Hematopoietic multipotent progenitor cell treated with erythropoietin and hydrocortisone succinate and interleukin-3 and kit ligand, for 8 days (in vitro differentiated cells): ENCODE measurements around the gene SLC22A23.

ENCODE experiments used
- DNase-seq: peaks from one replicate; pipeline ENCODE4 v3.0.0-alpha.2; 2015

The SLC22A23 gene

DNA sequence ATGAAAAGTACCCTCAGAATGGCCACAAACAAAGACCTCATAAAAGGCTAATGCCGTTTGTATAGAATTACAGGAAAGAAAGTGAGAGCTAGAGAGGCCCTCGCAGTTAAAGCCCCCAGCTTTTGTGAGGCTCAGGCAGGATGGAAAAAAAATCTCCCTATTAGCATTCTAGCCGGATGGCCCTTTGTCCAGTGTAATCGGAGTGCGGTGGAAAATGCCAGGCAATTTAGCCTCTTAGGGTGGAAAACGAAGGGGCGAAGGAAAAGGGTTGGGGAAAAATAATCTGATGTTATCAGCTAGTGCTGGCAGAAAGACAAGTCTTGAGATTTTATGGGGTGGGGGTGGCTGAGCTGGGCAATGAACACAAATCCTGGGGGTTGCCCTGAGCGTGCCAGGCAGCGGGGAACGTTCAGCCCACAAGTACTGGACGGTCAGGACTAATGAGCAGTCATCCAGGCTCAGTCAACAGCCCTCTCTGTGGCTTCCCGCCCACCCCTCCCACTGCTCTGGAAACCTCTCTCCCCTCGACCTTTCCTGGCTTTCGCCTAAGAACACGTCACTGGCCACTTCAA, 105.7 kb downstream of the SLC22A23 start:
- DNase-seq = no peak

GRCh38 chr6:3350252-3350796, 106.5 kb downstream of the SLC22A23 start:
- no peak for DNase-seq

DNA sequence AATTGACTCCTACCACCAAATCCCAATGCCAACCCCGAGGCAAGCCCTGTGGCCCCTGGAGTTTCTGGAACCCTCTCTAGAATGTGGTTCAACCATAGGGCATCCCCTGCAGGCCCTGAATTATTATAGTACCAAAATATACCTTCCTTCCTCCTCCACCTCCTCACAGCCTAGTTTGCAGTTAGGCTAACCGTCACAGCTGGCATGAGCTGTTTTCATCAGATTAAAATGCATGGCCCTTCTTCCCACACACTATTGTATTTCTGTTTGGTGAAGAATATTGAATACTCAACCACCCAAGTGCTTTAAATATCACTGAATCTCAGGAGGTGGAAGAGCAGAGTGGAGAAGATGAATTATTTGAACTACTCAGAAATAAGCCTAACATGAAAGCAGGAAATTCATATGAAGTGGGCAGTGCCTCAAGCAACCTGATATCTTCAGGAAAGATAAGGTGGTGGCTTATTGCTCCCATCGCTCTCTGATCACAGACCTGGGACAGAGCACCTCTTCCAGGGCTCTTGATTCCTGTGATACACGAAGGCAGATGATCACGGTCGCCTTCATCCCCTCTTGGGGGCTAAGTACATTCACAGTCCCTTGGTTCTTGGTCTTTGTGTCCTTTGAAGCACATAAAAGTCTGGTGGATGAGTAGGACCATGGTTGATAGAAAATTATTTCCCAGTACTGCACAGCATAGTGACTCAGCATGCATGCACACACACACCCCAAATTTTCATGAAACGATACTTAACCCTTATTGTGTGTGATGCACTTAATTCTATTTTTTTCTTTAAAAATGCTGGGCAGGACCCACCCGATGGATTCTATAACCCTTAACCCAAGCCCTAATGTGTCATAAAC, 107.2 kb downstream of the SLC22A23 start:
- DNase-seq = peak; percentile 55

GRCh38 chr6:3348821-3349220, 108.0 kb downstream of the SLC22A23 start:
- DNase-seq = no peak

- DNase-seq = peak; percentile 74
Measured at GRCh38 chr6:3347826-3348225, 109.0 kb downstream of the SLC22A23 start.

DNA sequence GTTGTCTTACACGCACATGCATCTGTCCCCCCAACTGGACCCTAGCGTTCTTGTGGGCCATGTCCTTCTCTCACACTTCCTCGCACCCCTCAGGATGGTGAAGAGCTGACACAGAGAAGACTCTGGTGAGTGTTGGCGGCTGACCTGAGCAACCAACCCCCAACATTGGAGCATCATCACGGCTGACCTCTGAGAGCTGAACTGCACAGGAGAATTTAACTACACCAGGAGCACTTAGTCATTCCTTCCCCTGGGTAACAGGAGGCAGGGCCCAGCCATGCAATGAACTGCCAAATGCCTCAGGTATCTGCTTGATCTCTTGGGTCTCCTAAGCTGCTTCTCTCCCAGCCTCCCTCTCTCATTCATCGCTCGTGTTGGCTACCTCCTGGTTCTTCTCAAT, 109.6 kb downstream of the SLC22A23 start:
- no peak for DNase-seq

DNA sequence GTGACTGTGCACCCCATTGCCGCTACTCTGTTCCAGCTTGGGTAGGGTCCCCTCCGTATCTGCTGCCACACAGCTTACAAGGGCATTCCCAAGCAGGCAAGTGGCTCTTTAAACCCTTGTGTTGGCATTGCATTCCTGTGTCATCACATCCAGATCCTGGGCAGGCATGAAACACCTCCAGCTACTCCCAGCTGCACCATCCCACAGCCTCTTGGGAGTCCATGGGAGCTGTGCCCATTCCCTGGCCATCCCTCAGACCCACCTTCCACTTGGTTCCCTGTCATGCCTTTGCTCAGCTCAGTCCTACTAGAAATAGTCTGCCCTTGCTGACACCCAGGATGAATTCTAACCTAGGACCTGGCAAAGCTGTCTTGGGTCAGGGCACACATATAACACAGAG, 110.4 kb downstream of the SLC22A23 start:
- no peak for DNase-seq

DNA sequence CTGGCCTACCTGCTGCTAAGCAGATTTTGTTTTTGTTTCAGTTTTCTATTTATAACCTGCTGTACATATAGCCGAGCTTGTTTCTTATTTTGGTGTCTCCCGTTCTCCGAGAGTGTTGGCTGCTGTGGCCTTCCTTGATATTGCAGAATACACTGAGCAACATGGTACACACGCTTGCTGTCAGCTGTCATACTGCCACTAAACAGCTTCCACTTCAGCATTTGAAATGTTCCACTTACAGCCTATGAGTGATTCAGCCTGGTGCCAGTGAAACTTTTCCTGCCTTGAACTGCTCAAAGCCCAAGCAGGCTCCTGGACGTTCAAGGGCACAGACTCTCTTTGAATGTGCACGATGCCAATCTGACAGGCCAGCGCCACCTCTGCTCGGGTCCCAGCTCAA, 111.0 kb downstream of the SLC22A23 start:
- no peak for DNase-seq

- no peak for DNase-seq
Measured at GRCh38 chr6:3343089-3343883, 113.6 kb downstream of the SLC22A23 start.

DNA sequence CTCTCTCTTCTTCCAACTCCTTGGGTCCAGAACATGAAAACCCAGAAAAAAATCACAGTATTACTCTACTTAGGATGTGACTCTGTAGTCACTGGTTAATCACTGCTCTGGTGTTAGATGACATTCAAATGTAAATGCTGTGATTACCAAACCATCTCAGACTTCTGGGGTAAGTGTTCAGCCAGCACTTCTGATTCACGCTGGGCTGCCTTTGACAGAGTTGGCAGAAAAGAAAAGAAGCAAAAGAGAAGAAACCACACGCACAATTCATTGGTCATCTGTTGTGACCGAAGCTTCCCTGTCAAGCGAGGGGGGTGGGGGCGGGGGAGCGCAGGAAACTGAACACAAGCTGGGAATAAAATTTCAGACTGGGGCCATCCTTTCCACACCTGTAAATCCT, 115.4 kb downstream of the SLC22A23 start:
- no peak for DNase-seq

- DNase-seq = no peak
Measured at GRCh38 chr6:3340894-3341293, 116.0 kb downstream of the SLC22A23 start.

- no peak for DNase-seq
Measured at GRCh38 chr6:3340358-3340802, 116.5 kb downstream of the SLC22A23 start.

- DNase-seq = no peak
Measured at GRCh38 chr6:3339811-3340210, 117.0 kb downstream of the SLC22A23 start.

DNA sequence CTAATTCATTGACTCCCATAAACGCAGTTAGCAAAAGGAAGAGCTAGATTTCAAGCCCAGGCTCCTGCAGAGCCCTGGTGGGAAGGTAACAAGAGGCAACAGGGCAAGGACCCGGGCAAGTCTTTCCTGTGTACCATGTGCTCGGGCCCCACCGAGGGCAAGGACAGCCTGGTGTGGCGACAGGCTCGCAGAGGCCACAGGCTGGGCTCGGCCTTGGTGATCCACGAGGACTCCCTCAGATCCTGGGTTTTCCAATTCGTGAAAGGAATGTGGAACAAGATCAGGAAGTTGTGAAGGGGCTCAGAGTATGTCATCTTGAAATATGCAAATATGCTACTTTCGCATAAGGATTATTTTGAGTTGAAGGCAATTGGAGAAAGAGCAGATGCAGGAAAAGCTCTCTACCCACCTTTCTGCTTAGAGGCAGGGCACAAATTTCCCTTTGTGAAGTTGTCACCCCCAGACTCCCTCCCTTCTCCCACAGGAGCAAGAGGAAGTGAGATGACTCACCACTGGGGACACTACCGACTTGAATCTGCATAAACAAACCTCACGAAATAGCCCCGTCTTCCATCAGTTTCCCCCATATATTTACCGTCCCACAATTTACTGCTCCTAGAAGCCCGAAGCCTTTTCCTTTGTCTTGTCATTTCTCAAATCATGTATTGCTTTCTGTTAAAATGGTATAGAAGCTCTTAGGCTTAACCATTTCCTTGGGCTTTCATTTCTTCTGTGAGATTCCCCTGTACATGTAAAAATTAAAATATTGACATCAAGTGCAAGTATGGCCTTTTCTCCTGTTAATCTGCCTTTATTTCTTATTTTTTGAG, 119.1 kb downstream of the SLC22A23 start:
- DNase-seq = peak; percentile 41

DNA sequence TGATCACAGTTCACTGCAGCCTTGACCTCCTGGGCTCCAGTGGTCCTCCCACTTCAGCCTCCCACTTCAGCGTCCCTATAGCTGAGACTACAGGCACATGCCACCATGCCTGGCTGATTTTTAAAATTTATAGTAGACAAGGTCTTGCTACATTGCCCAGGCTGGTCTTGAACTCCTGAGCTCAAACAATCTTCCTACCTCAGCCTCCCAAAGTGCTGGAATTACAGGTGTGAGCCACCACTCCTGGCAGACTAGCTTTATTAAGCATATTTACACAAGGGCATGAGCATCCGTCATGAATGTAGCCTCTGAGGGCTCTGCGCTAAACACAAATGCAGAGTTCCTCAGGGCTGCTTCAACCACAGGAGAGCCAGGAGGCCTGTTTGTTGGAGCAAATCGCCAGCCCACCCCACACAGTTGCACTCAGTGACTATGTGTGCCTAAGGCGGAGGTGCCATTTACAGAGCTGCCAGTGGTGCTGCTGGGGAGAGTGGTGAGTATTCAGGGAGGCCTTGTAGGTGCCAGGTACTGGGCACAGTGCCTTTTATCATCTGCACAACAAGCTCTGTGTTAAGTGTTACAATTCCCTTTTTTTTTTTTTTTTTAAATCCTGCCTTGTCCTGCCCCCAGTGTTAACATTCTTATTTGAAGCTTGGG, 119.9 kb downstream of the SLC22A23 start:
- DNase-seq = no peak

DNA sequence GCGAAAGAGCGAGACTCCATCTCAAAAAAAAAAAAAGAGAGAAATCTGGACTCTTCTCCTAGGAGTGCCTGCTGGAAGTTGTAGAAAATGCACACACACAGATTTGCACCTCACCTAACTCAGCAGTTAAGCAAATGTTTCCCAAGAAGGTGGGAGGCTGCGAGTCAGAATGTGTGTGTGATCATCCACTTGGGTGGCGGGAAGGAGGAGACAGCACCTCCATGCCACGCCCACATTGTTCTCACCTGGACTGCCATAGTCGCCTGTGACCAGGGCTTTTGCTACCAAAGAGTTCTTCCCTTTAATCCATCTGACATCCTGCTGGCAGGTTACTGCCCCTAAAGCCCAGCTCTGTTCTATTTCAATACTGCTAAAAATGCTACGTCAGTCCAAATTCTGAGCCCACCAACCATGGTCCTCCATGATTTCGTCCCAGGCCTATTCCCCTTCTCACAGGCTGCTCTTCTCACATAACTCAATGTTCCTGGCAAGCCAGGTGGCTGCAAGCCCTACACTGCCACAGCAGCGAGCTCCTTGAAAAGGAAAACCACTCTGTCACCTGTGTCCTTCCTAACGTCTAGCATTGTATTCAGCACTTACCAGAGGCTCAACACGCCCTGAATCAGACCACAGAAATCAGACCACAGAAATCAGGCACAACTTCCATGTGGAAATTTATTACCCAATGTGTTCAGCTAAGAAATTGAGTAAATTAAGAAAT, 120.6 kb downstream of the SLC22A23 start:
- no peak for DNase-seq

DNA sequence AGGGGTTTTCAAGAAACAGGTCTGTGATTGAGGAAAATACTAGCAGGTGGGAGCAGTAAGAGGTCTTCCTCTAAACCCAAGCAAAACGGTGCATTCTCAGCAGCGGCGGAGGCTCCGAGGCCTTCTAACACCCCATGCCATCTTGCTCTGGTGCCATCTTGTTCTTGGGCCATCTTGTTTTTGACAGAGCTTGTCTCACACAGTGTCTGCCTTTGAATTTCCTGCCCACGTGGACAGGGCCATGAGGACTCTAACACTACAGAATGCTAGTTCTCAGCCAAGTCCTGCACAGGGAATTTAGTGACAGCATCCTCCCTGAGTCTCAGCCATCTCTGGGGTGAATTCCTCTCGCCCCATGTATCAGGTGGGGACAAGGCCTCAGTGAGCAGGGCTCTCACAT, 121.7 kb downstream of the SLC22A23 start:
- no peak for DNase-seq

DNA sequence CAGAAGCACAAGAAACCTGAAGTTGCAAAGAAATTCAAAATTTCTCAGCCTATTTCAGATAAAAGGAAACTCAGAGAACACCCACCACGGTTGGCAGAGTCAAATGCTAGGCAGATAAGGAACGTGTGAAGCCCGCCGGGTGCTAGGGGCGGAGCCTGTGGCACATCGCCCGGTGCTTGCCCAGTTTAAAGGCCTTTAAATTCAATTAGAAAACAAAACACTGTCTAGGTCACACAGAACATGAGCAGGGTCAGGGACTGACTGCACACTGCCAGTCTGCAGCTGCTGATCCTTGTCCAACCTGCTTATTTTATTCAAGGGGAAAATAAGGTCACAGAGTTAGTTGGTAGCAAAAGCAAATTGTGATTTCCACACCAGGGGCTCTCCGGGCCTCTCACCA, 122.3 kb downstream of the SLC22A23 start:
- peak; percentile 94 for DNase-seq

GRCh38 chr6:3333263-3333662, 123.6 kb downstream of the SLC22A23 start:
- no peak for DNase-seq

GRCh38 chr6:3331971-3332370, 124.9 kb downstream of the SLC22A23 start:
- no peak for DNase-seq

- no peak for DNase-seq
Measured at GRCh38 chr6:3331494-3331893, 125.4 kb downstream of the SLC22A23 start.
